CD14-positive monocyte (primary cell): Measurements from ENCODE around the gene TMC3. TPM values are rescaled to one million over a fixed set of nuclear protein-coding genes. Genes with fewer than 3 reads are reported as not detected.

Experiments
- DNase-seq, 3 donors: peaks; one replicate each; pipeline ENCODE4 v3.0.0-alpha.2; 2011 to 2022
- H2AFZ ChIP-seq: 2 replicates; pipeline ENCODE4 v1.6.0; 2012; ENCODE audit warnings: mild to moderate bottlenecking, low read depth, low read length, inconsistent platforms; ENCODE audit not compliant: insufficient read depth, poor library complexity, severe bottlenecking
- H3K27ac ChIP-seq, 2 donors: 1 replicate in 1 of 2; 2 replicates in 1 of 2; pipeline ENCODE4 v1.5.1; 2012 to 2013; ENCODE audit warnings: low read length in 2 of 2, control low read depth in 1 of 2, inconsistent platforms in 1 of 2, low read depth in 1 of 2, mild to moderate bottlenecking in 1 of 2
- H3K27me3 ChIP-seq, 2 donors: one replicate each; pipeline versions ENCODE4 v1.6.0 to v1.6.1; 2011 to 2013; ENCODE audit warnings: low read length in 2 of 2; ENCODE audit not compliant: control insufficient read depth in 2 of 2, insufficient read depth in 2 of 2
- H3K36me3 ChIP-seq, 2 donors: replicated peaks in 1 of 2; 1 replicate in 1 of 2; 2 replicates in 1 of 2; pipeline versions ENCODE4 v1.5.1 to v1.6.1; 2012 to 2013; ENCODE audit warnings: low read length in 2 of 2, control low read depth in 1 of 2, inconsistent platforms in 1 of 2, mild to moderate bottlenecking in 1 of 2; ENCODE audit not compliant: insufficient read depth in 2 of 2, control insufficient read depth in 1 of 2
- H3K4me1 ChIP-seq, 2 donors: 1 replicate in 1 of 2; 2 replicates in 1 of 2; pipeline versions ENCODE4 v1.5.1 to v1.6.1; 2012 to 2013; ENCODE audit warnings: low read length in 2 of 2, control low read depth in 1 of 2, inconsistent platforms in 1 of 2, mild to moderate bottlenecking in 1 of 2, moderate library complexity in 1 of 2; ENCODE audit not compliant: insufficient read depth in 2 of 2, control insufficient read depth in 1 of 2
- H3K4me2 ChIP-seq: replicated peaks from 2 replicates; pipeline ENCODE3; 2012; ENCODE audit warnings: low read length, moderate library complexity, mild to moderate bottlenecking; ENCODE audit not compliant: poor library complexity, severe bottlenecking; ENCODE audit errors: extremely low read depth
- H3K4me3 ChIP-seq, 3 experiments: fragments of 200-600 bp in 1 of 3; sonication (generic) in 1 of 3; replicated peaks in 1 of 3; 1 replicate in 2 of 3; 2 replicates in 1 of 3; pipeline ENCODE4 v1.5.1; 2011 to 2013; ENCODE audit warnings: low read length in 3 of 3, mild to moderate bottlenecking in 3 of 3, control low read depth in 2 of 3, low read depth in 2 of 3, inconsistent platforms in 1 of 3, moderate library complexity in 1 of 3
- H3K79me2 ChIP-seq: 2 replicates; pipeline ENCODE4 v1.6.0; 2012; ENCODE audit warnings: mild to moderate bottlenecking, control low read depth, inconsistent platforms, low read length, moderate library complexity; ENCODE audit not compliant: insufficient read depth
- H3K9ac ChIP-seq: 2 replicates; pipeline ENCODE4 v1.6.0; 2017; ENCODE audit warnings: low read length, mild to moderate bottlenecking; ENCODE audit not compliant: insufficient read depth, poor library complexity, severe bottlenecking
- H3K9me3 ChIP-seq, 2 donors: replicated peaks in 1 of 2; 1 replicate in 1 of 2; 2 replicates in 1 of 2; pipeline versions ENCODE4 v1.5.1 to v1.6.1; 2012 to 2013; ENCODE audit warnings: low read length in 2 of 2, control low read depth in 1 of 2; ENCODE audit not compliant: control insufficient read depth in 1 of 2, insufficient read depth in 1 of 2
- H4K20me1 ChIP-seq: 2 replicates; pipeline ENCODE4 v1.6.0; 2012; ENCODE audit warnings: mild to moderate bottlenecking, low read length, control low read depth, moderate library complexity; ENCODE audit not compliant: insufficient read depth
- H3K27ac Mint-ChIP-seq, 7 donors: one replicate each; pipeline ENCODE4 v1.8.0; 2020; ENCODE audit warnings: mild to moderate bottlenecking in 7 of 7, mixed read lengths in 7 of 7, moderate library complexity in 6 of 7, inconsistent platforms in 2 of 7
- H3K27me3 Mint-ChIP-seq, 3 donors: one replicate each; pipeline ENCODE4 v1.8.0; 2021 to 2022; ENCODE audit warnings: low read depth in 3 of 3, mild to moderate bottlenecking in 3 of 3, mixed read lengths in 3 of 3, moderate library complexity in 3 of 3, inconsistent platforms in 1 of 3
- H3K36me3 Mint-ChIP-seq, 2 donors: one replicate each; pipeline ENCODE4 v1.8.0; 2020; ENCODE audit warnings: mixed read lengths in 2 of 2, inconsistent platforms in 1 of 2, mild to moderate bottlenecking in 1 of 2
- H3K4me1 Mint-ChIP-seq: one replicate; pipeline ENCODE4 v1.8.0; 2020; ENCODE audit warnings: mild to moderate bottlenecking, mixed read lengths
- H3K4me3 Mint-ChIP-seq, 2 donors: one replicate each; pipeline ENCODE4 v1.8.0; 2020; ENCODE audit warnings: mild to moderate bottlenecking in 2 of 2, mixed read lengths in 2 of 2, moderate library complexity in 1 of 2
- H3K9me3 Mint-ChIP-seq, 7 donors: one replicate each; pipeline ENCODE4 v1.8.0; 2020 to 2022; ENCODE audit warnings: mixed read lengths in 7 of 7, mild to moderate bottlenecking in 6 of 7, moderate library complexity in 6 of 7, inconsistent platforms in 2 of 7
- WGBS: methylation state at CpG from one replicate; pipeline ENCODE4 v1.1.5; 2013; ENCODE audit warnings: missing lambda C conversion rate; ENCODE audit not compliant: insufficient coverage; 5-methylcytosine and 5-hydroxymethylcytosine counted together
- intact Hi-C, 2 donors: fragments of 100-400 bp; cut with micrococcal nuclease; formaldehyde crosslinking; loops; one replicate each; pipeline versions ENCODE4 v1.15.0 to v1.15.1; 2023
- polyA plus RNA-seq, 3 donors: library from polyadenylated mRNA; depleted of rRNA in 1 of 3; unstranded in 2 of 3; stranded (reverse) in 1 of 3; fragments of 300-500 nt in 2 of 3; fragments of >200 nt in 1 of 3; fragmentation: Illumina TruSeq in 2 of 3; gene quantifications; 1 replicate in 2 of 3; 2 replicates in 1 of 3; pipeline ENCODE4 v1.2.3, GENCODE V29; 2012 to 2021
- TF ChIP-seq, protein P1 (sequence below): fragments of 200-600 bp; IDR thresholded peaks from one replicate; pipeline ENCODE4 v1.8.0; 2022; ENCODE audit warnings: antibody characterized with exemption, mild to moderate bottlenecking

Gene TMC3
- polyA plus RNA-seq, 3 donors: not detected

DNA sequence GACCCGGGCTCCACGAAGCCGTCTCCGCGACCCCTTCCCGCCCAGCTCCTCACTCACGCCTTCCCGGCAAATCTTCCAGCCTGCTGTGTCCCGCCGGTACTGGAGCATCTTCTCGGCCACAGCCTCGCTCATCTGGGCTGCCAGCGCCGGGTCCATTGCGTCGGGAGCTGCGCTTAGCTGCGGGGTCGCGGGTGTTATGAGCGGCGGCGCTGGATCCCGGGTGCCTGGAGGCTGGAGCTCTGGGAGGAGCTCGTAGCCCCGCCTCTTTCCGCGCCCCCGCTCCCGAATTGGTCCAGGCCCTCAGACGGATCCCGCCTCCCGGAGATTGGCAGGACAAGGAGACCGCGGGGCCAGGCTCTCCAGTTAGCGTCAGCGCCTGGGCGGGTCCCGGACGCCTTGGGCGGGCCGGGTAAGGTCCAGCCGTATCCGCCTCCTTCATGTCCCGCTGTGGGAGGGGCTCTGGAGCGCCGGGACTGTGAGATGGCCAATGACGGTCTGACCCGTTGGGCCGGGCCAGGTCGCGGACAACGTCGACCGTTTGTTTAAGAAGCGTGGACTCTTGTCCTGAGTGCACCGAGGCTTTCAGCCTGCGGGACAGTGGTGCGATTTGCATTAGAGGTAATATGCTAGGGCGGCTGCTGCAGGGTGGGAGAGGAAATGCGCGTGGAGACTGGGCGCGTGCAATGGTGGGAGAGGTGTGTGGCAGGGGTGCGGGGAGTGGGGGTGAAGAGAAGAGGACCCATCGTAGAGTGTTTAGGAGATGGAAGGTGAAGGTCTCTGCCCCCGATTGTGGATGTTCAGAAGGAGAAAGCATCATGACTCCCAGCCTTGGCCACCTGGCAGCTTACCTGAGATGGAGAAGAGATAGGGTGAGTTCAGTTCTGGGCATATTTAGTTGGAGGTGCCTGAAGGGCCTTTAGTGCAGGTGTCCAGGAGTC is 49.8 kb downstream of the TMC3 start, which contains the start of gene STARD5:
Gene STARD5, minus strand, starts transcription at position 198 of the 938 bp plus-strand sequence. Its CDS starts 42 bp downstream, at position 156.
- intact Hi-C loops: loop anchor here in 1 of 2 donors (5.0 kb wide), 1 partner anchor 47 kb away; no protein-coding TSS in a partner anchor
- H3K9me3 ChIP-seq: no peaks in the 10 kb centered on the region
- under 1% methylated on average over 67 of the region's 67 CpGs for WGBS
- H3K27me3 ChIP-seq: no peaks in the 10 kb centered on the region
- peak within 1 kb of the TSS; percentile 86 for H2AFZ ChIP-seq
- H3K9ac ChIP-seq: peak within 1 kb of the TSS; percentile 75
- H3K4me2 ChIP-seq: peak within 1 kb of the TSS; percentile 93
- peaks cover 6 to 9% of the 10 kb centered on the region in 2 donors for H3K36me3 Mint-ChIP-seq
- DNase-seq: peak; percentile 95 to 98 (median 98)
- H3K79me2 ChIP-seq: no peaks in the 10 kb centered on the region
- peaks cover 20% of the 10 kb centered on the region for H3K4me1 Mint-ChIP-seq
- H3K36me3 ChIP-seq: peaks cover 0 to 13% of the 10 kb centered on the region in 2 donors
- TF ChIP-seq, protein P1, sequence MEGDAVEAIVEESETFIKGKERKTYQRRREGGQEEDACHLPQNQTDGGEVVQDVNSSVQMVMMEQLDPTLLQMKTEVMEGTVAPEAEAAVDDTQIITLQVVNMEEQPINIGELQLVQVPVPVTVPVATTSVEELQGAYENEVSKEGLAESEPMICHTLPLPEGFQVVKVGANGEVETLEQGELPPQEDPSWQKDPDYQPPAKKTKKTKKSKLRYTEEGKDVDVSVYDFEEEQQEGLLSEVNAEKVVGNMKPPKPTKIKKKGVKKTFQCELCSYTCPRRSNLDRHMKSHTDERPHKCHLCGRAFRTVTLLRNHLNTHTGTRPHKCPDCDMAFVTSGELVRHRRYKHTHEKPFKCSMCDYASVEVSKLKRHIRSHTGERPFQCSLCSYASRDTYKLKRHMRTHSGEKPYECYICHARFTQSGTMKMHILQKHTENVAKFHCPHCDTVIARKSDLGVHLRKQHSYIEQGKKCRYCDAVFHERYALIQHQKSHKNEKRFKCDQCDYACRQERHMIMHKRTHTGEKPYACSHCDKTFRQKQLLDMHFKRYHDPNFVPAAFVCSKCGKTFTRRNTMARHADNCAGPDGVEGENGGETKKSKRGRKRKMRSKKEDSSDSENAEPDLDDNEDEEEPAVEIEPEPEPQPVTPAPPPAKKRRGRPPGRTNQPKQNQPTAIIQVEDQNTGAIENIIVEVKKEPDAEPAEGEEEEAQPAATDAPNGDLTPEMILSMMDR: no peak
- H4K20me1 ChIP-seq: no peaks in the 10 kb centered on the region
- peak within 1 kb of the TSS in 1 of 2 donors; percentile 79 for H3K27ac ChIP-seq
- peak within 1 kb of the TSS; percentile 74 to 91 (median 83) for H3K4me3 ChIP-seq
- H3K9me3 Mint-ChIP-seq: no peaks in the 10 kb centered on the region
- peak within 1 kb of the TSS; percentile 77 to 94 (median 91) for H3K27ac Mint-ChIP-seq
- peaks cover 1 to 4% (median 2%) of the 10 kb centered on the region in 3 donors for H3K27me3 Mint-ChIP-seq
- H3K4me1 ChIP-seq: peaks cover 10 to 20% of the 10 kb centered on the region in 2 donors
- H3K4me3 Mint-ChIP-seq: peak within 1 kb of the TSS; percentile 95 to 99

DNA sequence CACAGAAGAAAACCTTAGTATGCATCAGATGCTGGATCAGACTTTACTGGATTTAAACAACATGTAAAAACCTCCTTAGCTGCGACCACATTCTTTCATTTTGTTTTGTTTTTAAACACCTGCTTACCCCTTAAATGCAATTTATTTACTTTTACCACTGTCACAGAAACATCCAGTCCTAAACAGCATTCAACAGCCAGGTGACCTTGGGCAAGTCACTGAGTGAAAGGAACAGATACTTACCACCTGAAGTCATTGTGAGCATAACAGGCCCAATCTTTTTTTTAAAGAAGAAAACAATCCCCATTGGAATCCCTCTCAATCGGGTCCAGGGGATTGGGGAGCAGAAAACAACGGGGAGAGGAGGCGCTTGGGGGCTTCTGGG is 50.5 kb downstream of the TMC3 start:
- TF ChIP-seq, protein P1: no peak
- H3K4me2 ChIP-seq: peak overlapping the region; percentile 93
- intact Hi-C loops: loop anchor here in 1 of 2 donors (5.0 kb wide), 1 partner anchor 46 kb away; no protein-coding TSS in a partner anchor
- peaks cover 1 to 4% (median 2%) of the 10 kb centered on the region in 3 donors for H3K27me3 Mint-ChIP-seq
- peaks cover 10 to 14% of the 10 kb centered on the region in 2 donors for H3K36me3 Mint-ChIP-seq
- peak overlapping the region in 1 of 2 donors; percentile 79 for H3K27ac ChIP-seq
- no peaks in the 10 kb centered on the region for H3K79me2 ChIP-seq
- no peaks in the 10 kb centered on the region for H3K27me3 ChIP-seq
- H3K4me1 ChIP-seq: peaks cover 10 to 20% of the 10 kb centered on the region in 2 donors
- no peaks in the 10 kb centered on the region for H3K9me3 ChIP-seq
- peak overlapping the region; percentile 74 to 91 (median 83) for H3K4me3 ChIP-seq
- H3K36me3 ChIP-seq: peaks cover 0 to 20% of the 10 kb centered on the region in 2 donors
- H3K9me3 Mint-ChIP-seq: no peaks in the 10 kb centered on the region
- no peaks in the 10 kb centered on the region for H4K20me1 ChIP-seq
- peak overlapping the region; percentile 95 to 99 for H3K4me3 Mint-ChIP-seq
- no peak for DNase-seq
- 35% methylated on average over 2 of the region's 4 CpGs for WGBS
- H3K27ac Mint-ChIP-seq: peak overlapping the region in 6 of 7 donors; percentile 5 to 88 (median 84)
- peak overlapping the region; percentile 86 for H2AFZ ChIP-seq
- peaks cover 20% of the 10 kb centered on the region for H3K4me1 Mint-ChIP-seq
- peak overlapping the region; percentile 75 for H3K9ac ChIP-seq
